Kidney (tissue), 14 donors: Measurements from ENCODE around the gene TCF25. TPM values are rescaled to one million over a fixed set of nuclear protein-coding genes. Genes with fewer than 3 reads are reported as not detected.

Experiments
- DNase-seq, 5 donors: peaks; one replicate each; pipeline ENCODE4 v3.0.0-alpha.2; 2013 to 2020
- FAIRE-seq: peaks from 2 replicates; lab custom pipeline; 2012; peaks lifted over from hg19 to GRCh38; lab: Jason Lieb, UNC
- H3K27ac ChIP-seq, 2 donors: one replicate each; pipeline ENCODE4 v1.7.0; 2013; ENCODE audit warnings: low read depth in 2 of 2, low read length in 2 of 2, inconsistent platforms in 1 of 2
- H3K27me3 ChIP-seq: one replicate; pipeline ENCODE4 v1.7.1; 2013; ENCODE audit warnings: low read length, inconsistent platforms; ENCODE audit not compliant: control insufficient read depth, insufficient read depth
- H3K36me3 ChIP-seq, 3 donors: one replicate each; pipeline versions ENCODE4 v1.7.0 to v1.7.1; 2013; ENCODE audit warnings: low read length in 3 of 3, control low read depth in 1 of 3, inconsistent platforms in 1 of 3; ENCODE audit not compliant: insufficient read depth in 3 of 3, control insufficient read depth in 2 of 3
- H3K4me1 ChIP-seq, 3 donors: one replicate each; pipeline versions ENCODE4 v1.7.0 to v1.7.1; 2013; ENCODE audit warnings: low read length in 3 of 3, inconsistent platforms in 1 of 3, low read depth in 1 of 3; ENCODE audit not compliant: control insufficient read depth in 2 of 3, insufficient read depth in 2 of 3
- H3K4me3 ChIP-seq, 3 donors: one replicate each; pipeline versions ENCODE4 v1.7.0 to v1.8.1; 2013; ENCODE audit warnings: low read length in 3 of 3, control low read depth in 1 of 3, inconsistent platforms in 1 of 3
- H3K9ac ChIP-seq, 3 donors: one replicate each; pipeline versions ENCODE4 v1.7.0 to v1.7.1; 2013; ENCODE audit warnings: low read length in 3 of 3, control low read depth in 1 of 3, inconsistent platforms in 1 of 3
- H3K9me3 ChIP-seq, 3 donors: one replicate each; pipeline versions ENCODE4 v1.7.0 to v1.7.1; 2013; ENCODE audit warnings: low read length in 3 of 3, control low read depth in 1 of 3, inconsistent platforms in 1 of 3; ENCODE audit not compliant: control insufficient read depth in 2 of 3, insufficient read depth in 1 of 3
- CTCF ChIP-seq: IDR thresholded peaks from 3 replicates; pipeline ENCODE4 v1.5.1; 2012; ENCODE audit warnings: mild to moderate bottlenecking, moderate library complexity, borderline replicate concordance; ENCODE audit not compliant: insufficient read depth; ENCODE audit errors: extremely low read depth
- intact Hi-C: fragments of 100-400 bp; cut with DNase I; formaldehyde crosslinking; loops from one replicate; pipeline ENCODE4 v1.11.1; 2022
- polyA plus RNA-seq: library from polyadenylated mRNA; stranded (reverse); fragments of 350-450 nt; fragmentation: Illumina TruSeq; extraction: RNeasy Lipid Tissue Mini Kit (QIAGEN cat#74804); gene quantifications from one replicate; pipeline ENCODE4 v1.2.3, GENCODE V29; 2014; ENCODE audit warnings: low read depth, low replicate concordance; ENCODE audit not compliant: insufficient read depth
- total RNA-seq: library from RNA; stranded (reverse); fragmentation: NEBNext Ultra II Directional; extraction: Animal tissue kit (Norgen Biotek cat#: 25700); gene quantifications from one replicate; pipeline ENCODE4 v1.2.1, GENCODE V29; 2021
- donor health status: control.
- donor health status: control.
- donor health status: control.
- donor health status: control.
- donor health status: control.
- donor health status: DM: yes; HTN: yes; CAD: no.
- donor health status: Normal renal cell carcinoma (clear cell type).

TCF25 gene
- total and polyA plus RNA-seq, 2 donors from 2014 or later = 157 to 209 TPM

- peak overlapping the region in 2 of 3 donors; percentile 35 to 55 for H3K4me3 ChIP-seq
- FAIRE-seq (no peak), DNase-seq (peak in 1 of 5 donors; percentile 54)
- H3K36me3 ChIP-seq = no peaks in the 10 kb centered on the region
- H3K4me1 ChIP-seq = peaks cover 0 to 8% (median 3%) of the 10 kb centered on the region in 3 donors
- H3K9me3 ChIP-seq = no peaks in the 10 kb centered on the region
- intact Hi-C loops = no loop called here
- no peak overlapping the region for H3K27ac ChIP-seq
- no peak for TF ChIP-seq CTCF
- H3K9ac ChIP-seq = peak overlapping the region in 1 of 3 donors; percentile 26
- no peaks in the 10 kb centered on the region for H3K27me3 ChIP-seq
These were observed 75.8 kb downstream of the TCF25 start for GRCh38 chr16:89949121-89949742.

- TF ChIP-seq CTCF = no peak
- Histone ChIP-seq H3K27ac (no peak overlapping the region), H3K27me3 (no peaks in the 10 kb centered on the region), H3K4me1 (peaks cover 0 to 8% (median 3%) of the 10 kb centered on the region in 3 donors), H3K9ac (no peak overlapping the region), H3K36me3 (no peaks in the 10 kb centered on the region), H3K4me3 (peak overlapping the region in 1 of 3 donors; percentile 55), H3K9me3 (no peaks in the 10 kb centered on the region)
- no peak for FAIRE-seq
- no peak for DNase-seq
- intact Hi-C loops = no loop called here
These were observed 76.4 kb downstream of the TCF25 start for GRCh38 chr16:89949756-89950155.

- no peak for FAIRE-seq
- DNase-seq = no peak
- Histone ChIP-seq H3K27me3 (no peaks in the 10 kb centered on the region), H3K9ac (no peak overlapping the region), H3K4me1 (peaks cover 0 to 8% (median 3%) of the 10 kb centered on the region in 3 donors), H3K4me3 (no peak overlapping the region), H3K36me3 (peaks cover 0 to 4% (median 0%) of the 10 kb centered on the region in 3 donors), H3K27ac (no peak overlapping the region), H3K9me3 (no peaks in the 10 kb centered on the region)
- intact Hi-C loops = no loop called here
- TF ChIP-seq CTCF = no peak
These were observed 78.1 kb downstream of the TCF25 start for GRCh38 chr16:89951509-89951908.
